ENCODE data around the gene TENM4.

DNA sequence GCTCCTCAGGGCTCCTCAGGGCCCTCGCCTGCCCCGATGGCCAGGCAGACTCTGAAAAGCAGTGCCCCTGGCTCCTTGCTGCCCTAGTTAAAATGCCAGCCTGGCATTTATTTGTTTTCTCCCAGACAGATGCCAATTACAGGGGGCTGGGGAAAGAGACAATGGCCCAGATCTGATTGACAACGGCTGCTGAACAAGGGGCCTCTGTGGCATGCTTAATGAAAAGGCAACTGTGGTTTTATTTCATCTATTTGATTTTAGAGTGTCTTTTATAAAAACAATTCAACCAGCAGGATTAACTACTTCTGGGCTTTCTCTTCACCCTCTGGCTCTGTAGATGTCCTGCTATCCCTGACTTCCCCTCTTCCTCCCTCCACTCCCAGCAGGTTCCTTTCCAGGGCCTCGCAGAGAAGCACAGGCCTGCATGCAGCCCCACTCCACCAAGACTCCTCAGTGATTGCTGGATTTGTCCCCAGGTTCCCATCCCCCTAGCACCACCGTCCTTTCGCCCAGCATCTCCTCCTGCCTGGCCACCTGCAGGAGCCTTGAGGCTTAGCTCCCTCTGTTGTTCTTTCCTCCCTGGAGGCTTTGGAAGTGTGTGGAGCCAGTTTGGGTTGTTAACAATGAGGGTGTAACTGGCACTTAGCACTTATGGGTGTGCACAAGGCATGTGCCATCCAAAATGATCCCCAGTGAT, 171.1 kb downstream of the TENM4 start:
- TF ChIP-seq TAF1 (IDR thresholded peaks at IDR 0.05; ENCODE audit: borderline replicate concordance, insufficient read depth, low read length) (no peak), POLR2AphosphoS5 (IDR thresholded peaks at IDR 0.05; ENCODE audit: low read depth, low read length) (no peak)
- TF ChIP-seq, protein P1, sequence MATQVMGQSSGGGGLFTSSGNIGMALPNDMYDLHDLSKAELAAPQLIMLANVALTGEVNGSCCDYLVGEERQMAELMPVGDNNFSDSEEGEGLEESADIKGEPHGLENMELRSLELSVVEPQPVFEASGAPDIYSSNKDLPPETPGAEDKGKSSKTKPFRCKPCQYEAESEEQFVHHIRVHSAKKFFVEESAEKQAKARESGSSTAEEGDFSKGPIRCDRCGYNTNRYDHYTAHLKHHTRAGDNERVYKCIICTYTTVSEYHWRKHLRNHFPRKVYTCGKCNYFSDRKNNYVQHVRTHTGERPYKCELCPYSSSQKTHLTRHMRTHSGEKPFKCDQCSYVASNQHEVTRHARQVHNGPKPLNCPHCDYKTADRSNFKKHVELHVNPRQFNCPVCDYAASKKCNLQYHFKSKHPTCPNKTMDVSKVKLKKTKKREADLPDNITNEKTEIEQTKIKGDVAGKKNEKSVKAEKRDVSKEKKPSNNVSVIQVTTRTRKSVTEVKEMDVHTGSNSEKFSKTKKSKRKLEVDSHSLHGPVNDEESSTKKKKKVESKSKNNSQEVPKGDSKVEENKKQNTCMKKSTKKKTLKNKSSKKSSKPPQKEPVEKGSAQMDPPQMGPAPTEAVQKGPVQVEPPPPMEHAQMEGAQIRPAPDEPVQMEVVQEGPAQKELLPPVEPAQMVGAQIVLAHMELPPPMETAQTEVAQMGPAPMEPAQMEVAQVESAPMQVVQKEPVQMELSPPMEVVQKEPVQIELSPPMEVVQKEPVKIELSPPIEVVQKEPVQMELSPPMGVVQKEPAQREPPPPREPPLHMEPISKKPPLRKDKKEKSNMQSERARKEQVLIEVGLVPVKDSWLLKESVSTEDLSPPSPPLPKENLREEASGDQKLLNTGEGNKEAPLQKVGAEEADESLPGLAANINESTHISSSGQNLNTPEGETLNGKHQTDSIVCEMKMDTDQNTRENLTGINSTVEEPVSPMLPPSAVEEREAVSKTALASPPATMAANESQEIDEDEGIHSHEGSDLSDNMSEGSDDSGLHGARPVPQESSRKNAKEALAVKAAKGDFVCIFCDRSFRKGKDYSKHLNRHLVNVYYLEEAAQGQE (IDR thresholded peaks at IDR 0.05; ENCODE audit: insufficient read depth in 1 of 2, low read depth in 2 of 2, low read length in 2 of 2): no peak
